Fibroblast of lung (primary cell): Measurements from ENCODE around the gene TMEM255B. TPM values are rescaled to one million over a fixed set of nuclear protein-coding genes. Genes with fewer than 3 reads are reported as not detected.

ENCODE experiments used
- DNase-seq, 2 donors: peaks; one replicate each; pipeline versions ENCODE4 v3.0.0 to v3.0.0-alpha.2; 2010; ENCODE audit warnings: low read depth in 2 of 2
- H2AFZ ChIP-seq: 2 replicates; pipeline ENCODE4 v1.5.1; 2012; ENCODE audit warnings: low read length, control low read depth, inconsistent platforms
- H3K27ac ChIP-seq: 2 replicates; pipeline ENCODE4 v1.5.1; 2011; ENCODE audit warnings: low read length, control low read depth; ENCODE audit not compliant: insufficient read depth
- H3K27me3 ChIP-seq: 2 replicates; pipeline ENCODE4 v1.5.1; 2011; ENCODE audit warnings: mild to moderate bottlenecking, low read length; ENCODE audit not compliant: control insufficient read depth, insufficient read depth
- H3K36me3 ChIP-seq: 2 replicates; pipeline ENCODE4 v1.5.1; 2011; ENCODE audit warnings: low read length; ENCODE audit not compliant: control insufficient read depth, insufficient read depth
- H3K4me1 ChIP-seq: 2 replicates; pipeline ENCODE4 v1.5.1; 2011; ENCODE audit warnings: low read length; ENCODE audit not compliant: control insufficient read depth, insufficient read depth; ENCODE audit errors: extremely low read depth
- H3K4me2 ChIP-seq: 2 replicates; pipeline ENCODE4 v1.5.1; 2011; ENCODE audit warnings: low read length, control low read depth; ENCODE audit not compliant: insufficient read depth; ENCODE audit errors: extremely low read depth
- H3K4me3 ChIP-seq, 4 experiments: fragments of 200-600 bp in 1 of 4; sonication (generic) in 1 of 4; replicated peaks in 1 of 4; 2 replicates each; pipeline ENCODE4 v1.5.1; 2011 to 2016; ENCODE audit warnings: low read length in 4 of 4, low read depth in 3 of 4, mild to moderate bottlenecking in 3 of 4, control low read depth in 2 of 4, inconsistent platforms in 1 of 4, mixed read lengths in 1 of 4; ENCODE audit not compliant: insufficient read depth in 1 of 4; ENCODE audit errors: control extremely low read depth in 1 of 4
- H3K79me2 ChIP-seq: 2 replicates; pipeline ENCODE4 v1.5.1; 2012; ENCODE audit warnings: mild to moderate bottlenecking, low read length, inconsistent platforms; ENCODE audit not compliant: control insufficient read depth, insufficient read depth
- H3K9ac ChIP-seq: 2 replicates; pipeline ENCODE4 v1.5.1; 2011; ENCODE audit warnings: mild to moderate bottlenecking, low read length, control low read depth; ENCODE audit not compliant: insufficient read depth
- H3K9me3 ChIP-seq: 2 replicates; pipeline ENCODE4 v1.5.1; 2012; ENCODE audit warnings: low read depth, low read length; ENCODE audit not compliant: control insufficient read depth, insufficient read depth
- H4K20me1 ChIP-seq: 2 replicates; pipeline ENCODE4 v1.5.1; 2011; ENCODE audit warnings: low read length; ENCODE audit not compliant: control insufficient read depth, insufficient read depth; ENCODE audit errors: extremely low read depth
- CTCF ChIP-seq, 2 donors: IDR thresholded peaks in 1 of 2; conservative IDR thresholded peaks in 1 of 2; 1 replicate in 1 of 2; 2 replicates in 1 of 2; pipeline ENCODE4 v1.5.1; 2011 to 2012; ENCODE audit warnings: low read length in 2 of 2, control low read depth in 1 of 2, inconsistent platforms in 1 of 2, low read depth in 1 of 2, mild to moderate bottlenecking in 1 of 2
- EZH2 ChIP-seq: IDR thresholded peaks from 2 replicates; pipeline ENCODE4 v1.5.1; 2012; ENCODE audit warnings: low read length, control low read depth, mild to moderate bottlenecking; ENCODE audit errors: missing control alignments
- polyA plus RNA-seq, 2 donors: library from polyadenylated mRNA; depleted of rRNA in 1 of 2; stranded (reverse) in 1 of 2; unstranded in 1 of 2; fragments of >200 nt; gene quantifications; 2 replicates each; pipeline ENCODE4 v1.2.1, GENCODE V29; 2011 to 2012; ENCODE audit warnings: missing spikeins in 1 of 2
- total RNA-seq: library from RNA; depleted of rRNA; stranded (reverse); fragments of >200 nt; gene quantifications from 2 replicates; pipeline ENCODE4 v1.2.1, GENCODE V29; 2014

The TMEM255B gene
- total and polyA plus RNA-seq, 2 donors (not counting 1 experiment from before 2014, with no cell fraction given), result 2.4 to 10.4 TPM

- peaks cover 1% of the 10 kb centered on the region for H3K9me3 ChIP-seq
- H3K9ac ChIP-seq, result no peak overlapping the region
- H2AFZ ChIP-seq, result no peak overlapping the region
- TF ChIP-seq EZH2, result no peak
- no peak for TF ChIP-seq CTCF (conservative IDR thresholded peaks at IDR 0.05 in 1 of 2, IDR thresholded peaks at IDR 0.05 in 1 of 2; ENCODE audit: low read depth in 1 of 2, low read length in 2 of 2)
- DNase-seq, result no peak
- no peaks in the 10 kb centered on the region for H4K20me1 ChIP-seq
- H3K4me1 ChIP-seq, result no peaks in the 10 kb centered on the region
- H3K27ac ChIP-seq, result no peak overlapping the region
- H3K79me2 ChIP-seq, result no peaks in the 10 kb centered on the region
- no peak overlapping the region for H3K4me2 ChIP-seq
- peaks cover 9% of the 10 kb centered on the region for H3K27me3 ChIP-seq
- H3K4me3 ChIP-seq, result no peak overlapping the region
- H3K36me3 ChIP-seq, result no peaks in the 10 kb centered on the region
Observed at GRCh38 chr13:113732176-113732960, 26.7 kb upstream of the TMEM255B start.

GRCh38 chr13:113732961-113733950, 25.8 kb upstream of the TMEM255B start:
- Histone ChIP-seq H3K27me3 (peaks cover 9% of the 10 kb centered on the region), H3K79me2 (no peaks in the 10 kb centered on the region), H3K4me2 (no peak overlapping the region), H3K9ac (no peak overlapping the region), H4K20me1 (no peaks in the 10 kb centered on the region), H3K36me3 (no peaks in the 10 kb centered on the region), H3K4me1 (no peaks in the 10 kb centered on the region), H2AFZ (no peak overlapping the region), H3K27ac (no peak overlapping the region), H3K9me3 (peaks cover 1% of the 10 kb centered on the region), H3K4me3 (no peak overlapping the region)
- DNase-seq, result no peak
- TF ChIP-seq EZH2, result no peak
- no peak for TF ChIP-seq CTCF (conservative IDR thresholded peaks at IDR 0.05 in 1 of 2, IDR thresholded peaks at IDR 0.05 in 1 of 2; ENCODE audit: low read depth in 1 of 2, low read length in 2 of 2)
